Measurements from ENCODE around the gene ADAMTSL4. TPM values are rescaled to one million over a fixed set of nuclear protein-coding genes. Genes with fewer than 3 reads are reported as not detected.
A peak's percentile ranks its signal among the peaks of the same experiment; 100 is the strongest.
"Not testable (repeated sequence)": the region's sequence is repeated elsewhere in the genome, so short reads cannot be mapped to it uniquely, and the experiment has no call there.

The ADAMTSL4 gene
- total and polyA plus RNA-seq, 11 donors = 19.2 to 69.0 (median 41.1) TPM

GRCh38 chr1:150579110-150579944 is 30.1 kb downstream of the ADAMTSL4 start, which contains the start of gene MCL1:
Gene MCL1 (minus strand): TSS chr1:150579610. CDS start chr1:150579530, 80 bp downstream.
- Histone ChIP-seq H3K27me3 (no peaks in the 10 kb centered on the region), H3K9me3 (no peaks in the 10 kb centered on the region), H3K4me1 (peaks cover 8 to 39% (median 25%) of the 10 kb centered on the region in 12 donors), H3K36me3 (peaks cover 3 to 45% (median 33%) of the 10 kb centered on the region in 9 donors), H3K27ac (peak within 1 kb of the TSS; percentile 99 to 100 (median 100)), H3K4me3 (peak within 1 kb of the TSS; percentile 80 to 99 (median 92))
- DNase-seq = peak; percentile 94 to 96 (median 95)
- peak in 2 of 12 donors; percentile 11 to 26 for TF ChIP-seq CTCF (IDR thresholded peaks at IDR 0.05)
- TF ChIP-seq POLR2A (IDR thresholded peaks at IDR 0.05) = peak; percentile 63 to 96
- intact Hi-C loops (cut with DNase I) = loop anchor here in 9 of 10 donors (1.0 to 5.0 kb wide), 8 partner anchors 18 to 118 kb away; partner anchors contain the start of genes ENSA (in 1 of the 9) and GOLPH3L (in 1 of the 9)
- 0 to 1% (median 0%) methylated on average over 33 to 94 of the region's 94 CpGs for WGBS, 4 donors
- peak; percentile 80 to 94 (median 86) for ATAC-seq

DNA sequence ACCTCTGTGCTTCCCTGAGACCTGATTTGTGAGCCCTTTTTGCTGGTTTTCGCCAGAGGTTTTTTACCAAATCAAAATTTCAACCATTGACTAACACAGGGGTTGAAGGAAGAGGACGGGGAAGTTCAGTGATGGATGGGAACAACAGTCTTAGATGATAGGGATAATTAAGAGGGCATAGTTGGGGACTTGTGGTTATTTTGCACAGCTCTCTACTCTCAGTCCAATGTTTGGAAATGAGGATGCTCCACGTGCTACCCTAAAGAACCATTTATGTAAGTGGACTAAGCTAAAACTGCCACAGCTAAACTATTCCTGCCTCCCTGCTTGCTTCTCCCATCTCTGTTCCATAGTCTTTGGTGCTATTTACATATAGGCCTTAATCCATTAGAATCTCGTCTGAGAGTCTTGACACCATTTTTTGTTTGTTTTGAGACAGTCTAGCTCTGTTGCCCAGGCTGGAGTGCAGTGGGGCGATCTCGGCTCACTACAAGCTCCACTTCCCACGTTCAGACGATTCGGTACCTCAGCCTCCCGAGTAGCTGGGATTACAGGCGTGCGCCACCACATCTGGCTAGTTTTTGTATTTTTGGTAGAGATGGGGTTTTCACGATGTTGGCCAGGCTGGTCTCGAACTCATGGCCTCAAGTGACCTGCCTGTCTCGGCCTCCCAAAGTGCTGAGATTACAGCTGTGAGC is 30.9 kb downstream of the ADAMTSL4 start:
- 71 to 72% (median 72%) methylated on average over 15 of the region's 15 CpGs for WGBS, 4 donors
- ATAC-seq (peak in 3 of 4 donors; percentile 0 to 8 (median 2)), DNase-seq (peak in 1 of 5 donors; percentile 23)
- H3K27ac ChIP-seq = peak overlapping the region; percentile 99 to 100 (median 100)
- H3K4me1 ChIP-seq = peaks cover 4 to 31% (median 17%) of the 10 kb centered on the region in 12 donors
- intact Hi-C loops (cut with DNase I) = loop anchor here in 9 of 10 donors (1.0 to 5.0 kb wide), 9 partner anchors 19 to 117 kb away; partner anchors contain the start of genes ENSA (in 1 of the 9) and GOLPH3L (in 1 of the 9)
- H3K27me3 ChIP-seq = no peaks in the 10 kb centered on the region
- H3K36me3 ChIP-seq = peaks cover 3 to 38% (median 25%) of the 10 kb centered on the region in 9 donors
- peak overlapping the region; percentile 18 to 99 (median 92) for H3K4me3 ChIP-seq
- no peak for TF ChIP-seq CTCF (IDR thresholded peaks at IDR 0.05)
- TF ChIP-seq POLR2A (IDR thresholded peaks at IDR 0.05) = no peak
- H3K9me3 ChIP-seq = no peaks in the 10 kb centered on the region

DNA sequence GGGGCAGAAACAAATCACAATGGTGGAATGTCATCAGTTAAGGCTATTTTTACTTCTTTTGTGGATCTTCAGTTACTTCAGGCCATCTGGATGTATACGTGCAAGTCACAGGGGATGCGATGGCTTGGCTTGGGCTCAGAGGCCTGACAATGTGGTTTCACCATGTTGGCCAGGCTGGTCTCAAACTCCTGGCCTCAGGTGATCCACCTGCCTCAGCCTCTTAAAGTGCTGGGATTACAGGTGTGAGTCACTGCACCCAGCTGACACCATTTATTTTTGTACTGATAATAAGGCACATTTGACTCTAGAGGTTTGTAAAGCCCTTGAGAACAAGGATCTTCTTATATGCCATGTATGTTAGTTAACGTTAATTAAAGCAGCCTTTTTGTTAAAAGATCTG is 31.8 kb downstream of the ADAMTSL4 start:
- H3K4me3 ChIP-seq, ATAC-seq, H3K27me3 ChIP-seq, H3K9me3 ChIP-seq, H3K27ac ChIP-seq: not testable (repeated sequence)
- Histone ChIP-seq H3K36me3 (peaks cover 3 to 29% (median 16%) of the 10 kb centered on the region in 9 donors), H3K4me1 (peaks cover under 1 to 23% (median 9%) of the 10 kb centered on the region in 12 donors)
- WGBS, 4 donors = 89 to 95% (median 92%) methylated on average over 2 to 3 of the region's 3 CpGs
- peak in 1 of 5 donors; percentile 5 for DNase-seq
- intact Hi-C loops (cut with DNase I) = loop anchor here in 1 of 10 donors (2.0 kb wide), 1 partner anchor 24 kb away; no protein-coding TSS in a partner anchor

- H3K4me1 ChIP-seq = peaks cover 0 to 22% (median 8%) of the 10 kb centered on the region in 12 donors
- intact Hi-C loops (cut with DNase I) = loop anchor here in 1 of 10 donors (2.0 kb wide), 1 partner anchor 23 kb away; no protein-coding TSS in a partner anchor
- not testable (repeated sequence) for H3K9me3 ChIP-seq, DNase-seq, H3K27me3 ChIP-seq, ATAC-seq, H3K4me3 ChIP-seq, H3K27ac ChIP-seq
- WGBS, 4 donors = 96 to 99% (median 98%) methylated on average over 7 of the region's 7 CpGs
- peaks cover 3 to 24% (median 12%) of the 10 kb centered on the region in 9 donors for H3K36me3 ChIP-seq
Measured at GRCh38 chr1:150581437-150581836, 32.2 kb downstream of the ADAMTSL4 start.

DNA sequence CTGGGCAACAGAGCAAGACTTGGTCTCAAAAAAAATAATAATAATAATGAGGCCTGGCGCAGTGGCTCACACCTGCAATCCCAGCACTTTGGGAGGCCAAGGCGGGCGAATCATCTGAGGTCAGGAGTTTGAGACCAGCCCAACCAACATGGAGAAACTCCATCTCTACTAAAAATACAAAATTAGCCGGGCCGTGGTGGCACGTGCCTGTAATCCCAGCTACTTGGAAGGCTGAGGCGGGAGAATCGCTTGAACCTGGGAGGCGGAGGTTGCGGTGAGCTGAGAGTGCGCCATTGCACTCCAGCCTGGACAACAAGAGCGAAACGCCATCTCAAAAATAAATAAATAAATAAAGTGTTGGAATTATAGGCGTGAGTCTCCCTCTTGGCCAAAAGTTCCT is 32.8 kb downstream of the ADAMTSL4 start:
- intact Hi-C loops (cut with DNase I) = loop anchor here in 1 of 10 donors (2.0 kb wide), 1 partner anchor 23 kb away; no protein-coding TSS in a partner anchor

More for the DNA sequence above, 32.8 kb downstream of the ADAMTSL4 start:
- DNase-seq, H3K27me3 ChIP-seq, H3K9me3 ChIP-seq, ATAC-seq, H3K4me3 ChIP-seq: not testable (repeated sequence)
- Histone ChIP-seq H3K36me3 (peaks cover 2 to 19% (median 6%) of the 10 kb centered on the region in 9 donors), H3K4me1 (peaks cover 0 to 22% (median 8%) of the 10 kb centered on the region in 12 donors), H3K27ac (peak overlapping the region in 1 of 12 donors; percentile 22)
- 96 to 98% (median 97%) methylated on average over 14 of the region's 14 CpGs for WGBS, 4 donors
